ENCODE results near the gene SNX19. TPM values are rescaled to one million over a fixed set of nuclear protein-coding genes. Genes with fewer than 3 reads are reported as not detected.

Gene SNX19
- polyA plus RNA-seq, 1 of the 3 experiments (the other 2 are of a cell fraction): 16.6 TPM

DNA sequence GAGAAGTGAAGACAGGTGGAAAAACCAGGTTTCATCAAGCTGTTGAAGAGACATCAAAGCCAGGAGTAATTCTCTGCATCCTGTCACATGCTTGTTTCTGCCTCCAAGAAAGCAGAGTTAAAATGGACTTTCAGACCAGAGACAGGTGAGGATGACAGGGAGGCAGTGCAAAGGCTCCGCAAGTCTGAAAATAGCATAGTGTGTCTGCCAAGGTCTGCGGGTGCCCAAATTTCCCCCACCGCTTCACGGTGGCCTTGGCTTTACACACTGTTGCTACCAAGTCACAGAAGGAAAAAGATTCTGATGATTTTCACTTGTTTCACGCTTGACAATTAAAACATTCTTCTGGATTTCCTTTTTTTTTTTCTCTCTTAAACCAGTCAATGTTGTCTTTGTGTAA, 44.2 kb downstream of the SNX19 start:
- Histone ChIP-seq H3K4me2 (no peak overlapping the region), H3K9me2 (no peaks in the 10 kb centered on the region), H3K79me2 (ENCODE audit: insufficient read depth) (no peaks in the 10 kb centered on the region), H3K4me3 (ENCODE audit: low read depth in 2 of 2, low read length in 1 of 2) (no peak overlapping the region), H3K27me3 (ENCODE audit: insufficient read depth) (no peaks in the 10 kb centered on the region), H3K4me1 (ENCODE audit: control insufficient read depth in 1 of 2, insufficient read depth in 2 of 2, low read depth in 1 of 2, low read length in 1 of 2) (peaks cover 0 to 11% of the 10 kb centered on the region in 2 experiments; a peak in 1 of 4 replicates), H3K9ac (no peak overlapping the region), H3F3A (replicated peaks; ENCODE audit: insufficient read depth) (peaks cover 13% of the 10 kb centered on the region), H2AFZ (ENCODE audit: low read depth) (no peak overlapping the region), H3K9me3 (no peaks in the 10 kb centered on the region), H3K27ac (ENCODE audit: low read depth in 2 of 2, low read length in 1 of 2) (no peak overlapping the region), H3K36me3 (replicated peaks in 1 of 2; ENCODE audit: control insufficient read depth in 1 of 2, insufficient read depth in 2 of 2, low read length in 1 of 2) (peaks cover 37 to 48% of the 10 kb centered on the region in 2 experiments), H4K20me1 (ENCODE audit: insufficient read depth) (no peaks in the 10 kb centered on the region)
- 95% methylated on average over 5 of the region's 5 CpGs for WGBS (ENCODE audit: low lambda C conversion rate)
- ChIA-PET CTCF (interaction anchor here (1.8 to 25.0 kb wide), 4 partner anchors 10 to 436 kb away, joined by 8 to 747 read pairs (median 56); partner anchors contain the start of genes ADAMTS15 and ADAMTS8), POLR2A (no interaction called here)
- DNase-seq: no peak
- TF ChIP-seq EP300 (IDR thresholded peaks at IDR 0.05; ENCODE audit: borderline replicate concordance in 1 of 2, low read depth in 1 of 2, low read length in 1 of 2) (no peak), MEF2A (IDR thresholded peaks at IDR 0.05; ENCODE audit: borderline replicate concordance, low read depth) (no peak), NRF1 (IDR thresholded peaks at IDR 0.05; ENCODE audit: low read depth, low read length) (no peak), RCOR1 (IDR thresholded peaks at IDR 0.05; ENCODE audit: low read length) (no peak), RAD21 (IDR thresholded peaks at IDR 0.05; ENCODE audit: low read length) (no peak), SIN3A (IDR thresholded peaks at IDR 0.05; ENCODE audit: borderline replicate concordance, low read depth, low read length) (no peak), USF1 (IDR thresholded peaks at IDR 0.05; ENCODE audit: borderline replicate concordance, low read depth) (no peak), EZH2phosphoT487 (IDR thresholded peaks at IDR 0.05; ENCODE audit: borderline replicate concordance, low read depth) (no peak), TCF12 (IDR thresholded peaks at IDR 0.05) (no peak), GATA2 (CRISPR knock-in tag; IDR thresholded peaks at IDR 0.05) (no peak), CHD2 (IDR thresholded peaks at IDR 0.05; ENCODE audit: low read length, partially characterized antibody) (no peak), YY1 (IDR thresholded peaks at IDR 0.05; ENCODE audit: low read depth) (no peak), POLR2AphosphoS5 (IDR thresholded peaks at IDR 0.05; ENCODE audit: low read depth, low read length) (no peak)
- TF ChIP-seq, protein P1, sequence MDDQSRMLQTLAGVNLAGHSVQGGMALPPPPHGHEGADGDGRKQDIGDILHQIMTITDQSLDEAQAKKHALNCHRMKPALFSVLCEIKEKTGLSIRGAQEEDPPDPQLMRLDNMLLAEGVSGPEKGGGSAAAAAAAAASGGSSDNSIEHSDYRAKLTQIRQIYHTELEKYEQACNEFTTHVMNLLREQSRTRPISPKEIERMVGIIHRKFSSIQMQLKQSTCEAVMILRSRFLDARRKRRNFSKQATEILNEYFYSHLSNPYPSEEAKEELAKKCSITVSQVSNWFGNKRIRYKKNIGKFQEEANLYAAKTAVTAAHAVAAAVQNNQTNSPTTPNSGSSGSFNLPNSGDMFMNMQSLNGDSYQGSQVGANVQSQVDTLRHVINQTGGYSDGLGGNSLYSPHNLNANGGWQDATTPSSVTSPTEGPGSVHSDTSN (IDR thresholded peaks at IDR 0.05): no peak

- H4K20me1 ChIP-seq (ENCODE audit: insufficient read depth): no peaks in the 10 kb centered on the region
- no peak overlapping the region for H3K4me2 ChIP-seq
- peaks cover 0 to 11% of the 10 kb centered on the region in 2 experiments; a peak in 1 of 4 replicates for H3K4me1 ChIP-seq (ENCODE audit: control insufficient read depth in 1 of 2, insufficient read depth in 2 of 2, low read depth in 1 of 2, low read length in 1 of 2)
- no peak overlapping the region for H2AFZ ChIP-seq (ENCODE audit: low read depth)
- H3K27ac ChIP-seq (ENCODE audit: low read depth in 2 of 2, low read length in 1 of 2): no peak overlapping the region
- H3K9ac ChIP-seq: no peak overlapping the region
- no peaks in the 10 kb centered on the region for H3K9me3 ChIP-seq
- H3K9me2 ChIP-seq: no peaks in the 10 kb centered on the region
- H3K27me3 ChIP-seq (ENCODE audit: insufficient read depth): no peaks in the 10 kb centered on the region
- DNase-seq: no peak
- H3F3A ChIP-seq (replicated peaks; ENCODE audit: insufficient read depth): peaks cover 13% of the 10 kb centered on the region
- H3K4me3 ChIP-seq (ENCODE audit: low read depth in 2 of 2, low read length in 1 of 2): no peak overlapping the region
- no peaks in the 10 kb centered on the region for H3K79me2 ChIP-seq (ENCODE audit: insufficient read depth)
- POLR2A ChIA-PET: no interaction called here
- 71% methylated on average over 2 of the region's 2 CpGs for WGBS (ENCODE audit: low lambda C conversion rate)
- peaks cover 32 to 44% of the 10 kb centered on the region in 2 experiments for H3K36me3 ChIP-seq (replicated peaks in 1 of 2; ENCODE audit: control insufficient read depth in 1 of 2, insufficient read depth in 2 of 2, low read length in 1 of 2)
- CTCF ChIA-PET: interaction anchor here (1.8 to 25.0 kb wide), 4 partner anchors 10 to 435 kb away, joined by 8 to 747 read pairs (median 56); partner anchors contain the start of genes ADAMTS15 and ADAMTS8
- TF ChIP-seq, protein P2, sequence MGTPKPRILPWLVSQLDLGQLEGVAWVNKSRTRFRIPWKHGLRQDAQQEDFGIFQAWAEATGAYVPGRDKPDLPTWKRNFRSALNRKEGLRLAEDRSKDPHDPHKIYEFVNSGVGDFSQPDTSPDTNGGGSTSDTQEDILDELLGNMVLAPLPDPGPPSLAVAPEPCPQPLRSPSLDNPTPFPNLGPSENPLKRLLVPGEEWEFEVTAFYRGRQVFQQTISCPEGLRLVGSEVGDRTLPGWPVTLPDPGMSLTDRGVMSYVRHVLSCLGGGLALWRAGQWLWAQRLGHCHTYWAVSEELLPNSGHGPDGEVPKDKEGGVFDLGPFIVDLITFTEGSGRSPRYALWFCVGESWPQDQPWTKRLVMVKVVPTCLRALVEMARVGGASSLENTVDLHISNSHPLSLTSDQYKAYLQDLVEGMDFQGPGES (IDR thresholded peaks at IDR 0.05; ENCODE audit: low read depth, low read length): no peak
- no peak for TF ChIP-seq RAD21 (IDR thresholded peaks at IDR 0.05; ENCODE audit: low read length)
- no peak for TF ChIP-seq SIN3A (IDR thresholded peaks at IDR 0.05; ENCODE audit: borderline replicate concordance, low read depth, low read length)
- no peak for TF ChIP-seq FOSL2 (IDR thresholded peaks at IDR 0.05; ENCODE audit: borderline replicate concordance, low read depth)
- TF ChIP-seq FOXM1 (IDR thresholded peaks at IDR 0.05; ENCODE audit: low read depth): no peak
- no peak for TF ChIP-seq TEAD4 (IDR thresholded peaks at IDR 0.05; ENCODE audit: borderline replicate concordance, insufficient read depth)
- no peak for TF ChIP-seq MXI1 (IDR thresholded peaks at IDR 0.05; ENCODE audit: low read depth, low read length)
- TF ChIP-seq, protein P3, sequence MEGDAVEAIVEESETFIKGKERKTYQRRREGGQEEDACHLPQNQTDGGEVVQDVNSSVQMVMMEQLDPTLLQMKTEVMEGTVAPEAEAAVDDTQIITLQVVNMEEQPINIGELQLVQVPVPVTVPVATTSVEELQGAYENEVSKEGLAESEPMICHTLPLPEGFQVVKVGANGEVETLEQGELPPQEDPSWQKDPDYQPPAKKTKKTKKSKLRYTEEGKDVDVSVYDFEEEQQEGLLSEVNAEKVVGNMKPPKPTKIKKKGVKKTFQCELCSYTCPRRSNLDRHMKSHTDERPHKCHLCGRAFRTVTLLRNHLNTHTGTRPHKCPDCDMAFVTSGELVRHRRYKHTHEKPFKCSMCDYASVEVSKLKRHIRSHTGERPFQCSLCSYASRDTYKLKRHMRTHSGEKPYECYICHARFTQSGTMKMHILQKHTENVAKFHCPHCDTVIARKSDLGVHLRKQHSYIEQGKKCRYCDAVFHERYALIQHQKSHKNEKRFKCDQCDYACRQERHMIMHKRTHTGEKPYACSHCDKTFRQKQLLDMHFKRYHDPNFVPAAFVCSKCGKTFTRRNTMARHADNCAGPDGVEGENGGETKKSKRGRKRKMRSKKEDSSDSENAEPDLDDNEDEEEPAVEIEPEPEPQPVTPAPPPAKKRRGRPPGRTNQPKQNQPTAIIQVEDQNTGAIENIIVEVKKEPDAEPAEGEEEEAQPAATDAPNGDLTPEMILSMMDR (IDR thresholded peaks at IDR 0.05): no peak
- TF ChIP-seq RXRA (IDR thresholded peaks at IDR 0.05; ENCODE audit: borderline replicate concordance, low read depth): no peak
- no peak for TF ChIP-seq TAF1 (IDR thresholded peaks at IDR 0.05; ENCODE audit: borderline replicate concordance, low read depth, low read length)
- no peak for TF ChIP-seq RFX5 (IDR thresholded peaks at IDR 0.05; ENCODE audit: low read length)
These were observed 44.7 kb downstream of the SNX19 start for GRCh38 chr11:130871616-130872015.

Measured in SK-N-SH (cell line).